Fibroblast of lung (primary cell): ENCODE measurements around the gene UNC119B.
A peak's percentile ranks its signal among the peaks of the same experiment; 100 is the strongest.

ENCODE experiments used
- CTCF ChIP-seq, 2 donors: IDR thresholded peaks in 1 of 2; conservative IDR thresholded peaks in 1 of 2; 1 replicate in 1 of 2; 2 replicates in 1 of 2; pipeline ENCODE4 v1.5.1; 2011 to 2012; ENCODE audit warnings: low read length in 2 of 2, control low read depth in 1 of 2, inconsistent platforms in 1 of 2, low read depth in 1 of 2, mild to moderate bottlenecking in 1 of 2
- EZH2 ChIP-seq: IDR thresholded peaks from 2 replicates; pipeline ENCODE4 v1.5.1; 2012; ENCODE audit warnings: low read length, control low read depth, mild to moderate bottlenecking; ENCODE audit errors: missing control alignments

DNA sequence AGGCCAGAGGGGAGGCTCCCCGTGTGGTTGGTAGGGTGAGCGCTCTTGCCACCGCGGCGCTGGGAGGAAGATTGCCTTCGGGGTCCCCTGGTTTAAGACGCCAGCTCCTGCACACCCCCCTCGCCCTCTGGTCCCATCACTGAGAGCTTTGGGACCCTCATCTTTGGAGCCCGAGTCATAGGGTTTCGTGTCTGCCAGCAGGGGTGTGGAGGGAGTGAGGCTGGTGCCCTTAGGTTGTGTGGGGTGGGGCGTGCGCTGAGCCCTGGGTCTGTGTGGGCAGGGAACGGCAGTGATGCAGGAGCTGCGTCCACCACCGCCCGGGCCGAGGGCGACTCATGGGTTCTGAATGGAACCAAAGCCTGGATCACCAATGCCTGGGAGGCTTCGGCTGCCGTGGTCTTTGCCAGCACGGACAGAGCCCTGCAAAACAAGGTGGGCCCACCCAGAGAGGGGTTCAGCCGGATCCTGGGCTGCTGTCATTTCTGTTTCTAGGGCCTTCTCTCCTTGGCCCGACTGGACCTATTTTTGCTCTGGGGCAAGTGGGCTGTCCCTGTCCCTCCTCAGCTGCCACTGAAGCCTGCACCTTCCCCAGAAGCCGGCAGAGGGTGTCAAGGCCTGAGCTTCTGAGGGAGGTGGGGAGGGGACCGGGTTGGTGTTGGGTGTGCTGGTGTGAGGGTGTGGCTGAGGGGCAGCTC, 27.4 kb downstream of the UNC119B start:
- peak in 1 of 2 donors; percentile 34 for TF ChIP-seq CTCF (conservative IDR thresholded peaks at IDR 0.05 in 1 of 2, IDR thresholded peaks at IDR 0.05 in 1 of 2; ENCODE audit: low read depth in 1 of 2, low read length in 2 of 2)
- TF ChIP-seq EZH2 = no peak
